Esophagus squamous epithelium (tissue), 4 donors: ENCODE results near the gene DLG2.

Experiments
- POLR2A ChIP-seq, 4 donors: fragments of 450-650 bp; IDR thresholded peaks; one replicate each; pipeline ENCODE4 v1.6.1; 2017; ENCODE audit warnings: antibody characterized with exemption in 4 of 4, mild to moderate bottlenecking in 4 of 4, moderate library complexity in 3 of 4
- TF ChIP-seq, protein P1 (sequence below), 6 experiments: fragments of 450-650 bp in 4 of 6; fragments of 200-600 bp in 2 of 6; sonication (generic) in 2 of 6; IDR thresholded peaks; one replicate each; pipeline ENCODE4 v1.5.1; 2016 to 2019; ENCODE audit warnings: antibody characterized with exemption in 6 of 6, mild to moderate bottlenecking in 4 of 6, moderate library complexity in 4 of 6

DNA sequence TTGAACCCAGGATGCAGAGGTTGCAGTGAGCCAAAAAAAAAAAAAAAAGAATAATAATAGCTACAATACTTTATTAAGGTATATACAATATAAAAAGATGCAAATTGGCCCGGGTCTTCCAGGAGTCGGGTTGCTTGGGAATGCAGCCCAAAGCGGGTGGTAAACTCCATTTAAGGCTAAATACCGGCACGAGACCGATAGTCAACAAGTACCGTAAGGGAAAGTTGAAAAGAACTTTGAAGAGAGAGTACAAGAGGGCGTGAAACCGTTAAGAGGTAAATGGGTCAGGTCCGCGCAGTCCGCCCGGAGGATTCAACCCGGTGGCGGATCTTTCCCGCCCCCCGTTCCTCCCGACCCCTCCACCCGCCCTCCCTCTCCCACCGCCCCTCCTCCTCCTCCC, 143.3 kb downstream of the DLG2 start:
- TF ChIP-seq, protein P1, sequence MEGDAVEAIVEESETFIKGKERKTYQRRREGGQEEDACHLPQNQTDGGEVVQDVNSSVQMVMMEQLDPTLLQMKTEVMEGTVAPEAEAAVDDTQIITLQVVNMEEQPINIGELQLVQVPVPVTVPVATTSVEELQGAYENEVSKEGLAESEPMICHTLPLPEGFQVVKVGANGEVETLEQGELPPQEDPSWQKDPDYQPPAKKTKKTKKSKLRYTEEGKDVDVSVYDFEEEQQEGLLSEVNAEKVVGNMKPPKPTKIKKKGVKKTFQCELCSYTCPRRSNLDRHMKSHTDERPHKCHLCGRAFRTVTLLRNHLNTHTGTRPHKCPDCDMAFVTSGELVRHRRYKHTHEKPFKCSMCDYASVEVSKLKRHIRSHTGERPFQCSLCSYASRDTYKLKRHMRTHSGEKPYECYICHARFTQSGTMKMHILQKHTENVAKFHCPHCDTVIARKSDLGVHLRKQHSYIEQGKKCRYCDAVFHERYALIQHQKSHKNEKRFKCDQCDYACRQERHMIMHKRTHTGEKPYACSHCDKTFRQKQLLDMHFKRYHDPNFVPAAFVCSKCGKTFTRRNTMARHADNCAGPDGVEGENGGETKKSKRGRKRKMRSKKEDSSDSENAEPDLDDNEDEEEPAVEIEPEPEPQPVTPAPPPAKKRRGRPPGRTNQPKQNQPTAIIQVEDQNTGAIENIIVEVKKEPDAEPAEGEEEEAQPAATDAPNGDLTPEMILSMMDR (IDR thresholded peaks at IDR 0.05) = no peak
- no peak for TF ChIP-seq POLR2A (IDR thresholded peaks at IDR 0.05)
